WTC11 (cell line): ENCODE results near the gene JAKMIP3. TPM values are rescaled to one million over a fixed set of nuclear protein-coding genes. Genes with fewer than 3 reads are reported as not detected.

Source experiments
- ATAC-seq: fragments of 200-7000 bp; cut with Tn5 transposase; 2 replicates; pipeline ENCODE4 v1.10.0; 2021; ENCODE audit warnings: mild to moderate bottlenecking, moderate library complexity
- CTCF ChIA-PET: fragments of 300-600 bp; sonication (Branson Sonifier 250); formaldehyde crosslinking; loops from one replicate; lab custom pipeline; 2021; ENCODE audit warnings: antibody characterized with exemption; lab: Charles Lee
- POLR2A ChIA-PET: fragments of 350-600 bp; sonication (Branson Sonifier 250); formaldehyde crosslinking; loops from one replicate; lab custom pipeline; 2021; ENCODE audit warnings: antibody characterized with exemption; lab: Charles Lee
- DNase-seq: peaks from one replicate; pipeline ENCODE4 v3.0.0; 2021; ENCODE audit warnings: low spot score
- H3K27ac Mint-ChIP-seq: 2 replicates; pipeline ENCODE4 v1.8.0; 2021; ENCODE audit warnings: mixed read lengths
- H3K27me3 Mint-ChIP-seq: 2 replicates; pipeline ENCODE4 v1.8.0; 2021; ENCODE audit warnings: low read depth, mild to moderate bottlenecking, moderate library complexity, mixed read lengths
- H3K36me3 Mint-ChIP-seq: 2 replicates; pipeline ENCODE4 v1.8.0; 2021; ENCODE audit warnings: mixed read lengths
- H3K4me1 Mint-ChIP-seq: 2 replicates; pipeline ENCODE4 v1.8.0; 2022; ENCODE audit warnings: mixed read lengths
- H3K4me3 Mint-ChIP-seq: 2 replicates; pipeline ENCODE4 v1.8.0; 2021; ENCODE audit warnings: mild to moderate bottlenecking, moderate library complexity, mixed read lengths
- H3K9me3 Mint-ChIP-seq: 2 replicates; pipeline ENCODE4 v1.8.0; 2021; ENCODE audit warnings: mixed read lengths
- ATF2 ChIP-seq: sonication (generic); formaldehyde crosslinking; IDR thresholded peaks from 2 replicates; pipeline ENCODE4 v1.8.1; 2022; ENCODE audit warnings: low read depth, missing genetic modification reagents, borderline replicate concordance
- CBFB ChIP-seq: sonication (generic); formaldehyde crosslinking; IDR thresholded peaks from 2 replicates; pipeline ENCODE4 v1.8.1; 2022; ENCODE audit warnings: mild to moderate bottlenecking, low read depth, missing genetic modification reagents
- EMX1 ChIP-seq: fragments of 250-450 bp; sonication (Bioruptor Pico); IDR thresholded peaks from 2 replicates; pipeline ENCODE4 v1.8.0; 2021; ENCODE audit warnings: mild to moderate bottlenecking
- HMGA2 ChIP-seq: fragments of 250-450 bp; sonication (Bioruptor Pico); IDR thresholded peaks from 2 replicates; pipeline ENCODE4 v1.4.0; 2021; ENCODE audit warnings: mild to moderate bottlenecking, moderate library complexity
- NR1H2 ChIP-seq: sonication (generic); formaldehyde crosslinking; IDR thresholded peaks from 2 replicates; pipeline ENCODE4 v1.9.0; 2021; ENCODE audit warnings: mild to moderate bottlenecking, moderate library complexity, missing genetic modification reagents
- ZNF121 ChIP-seq: sonication (generic); formaldehyde crosslinking; IDR thresholded peaks from 2 replicates; pipeline ENCODE4 v1.8.0; 2023; ENCODE audit warnings: missing genetic modification reagents
- ZNF219 ChIP-seq: sonication (generic); formaldehyde crosslinking; IDR thresholded peaks from 2 replicates; pipeline ENCODE4 v1.8.0; 2023; ENCODE audit warnings: missing genetic modification reagents, mild to moderate bottlenecking, borderline replicate concordance
- ZNF416 ChIP-seq: fragments of 250-450 bp; sonication (Bioruptor Pico); IDR thresholded peaks from 2 replicates; pipeline ENCODE4 v1.9.0; 2021; ENCODE audit warnings: mild to moderate bottlenecking, inconsistent platforms
- ZNF512 ChIP-seq: sonication (generic); formaldehyde crosslinking; IDR thresholded peaks from 2 replicates; pipeline ENCODE4 v1.8.1; 2022; ENCODE audit warnings: missing genetic modification reagents, borderline replicate concordance
- ZNF671 ChIP-seq: fragments of 250-450 bp; sonication (Bioruptor Pico); IDR thresholded peaks from 2 replicates; pipeline ENCODE4 v1.8.0; 2021; ENCODE audit warnings: mild to moderate bottlenecking
- total RNA-seq: library from RNA; stranded (reverse); gene quantifications from 3 replicates; pipeline ENCODE4 v1.2.3, GENCODE V29; 2021
- TF ChIP-seq, protein P1 (sequence below): fragments of 250-450 bp; sonication (Bioruptor Pico); IDR thresholded peaks from 2 replicates; pipeline ENCODE4 v2.1.2; 2022; ENCODE audit warnings: mild to moderate bottlenecking, moderate library complexity
- TF ChIP-seq, protein P2 (sequence below): sonication (generic); formaldehyde crosslinking; IDR thresholded peaks from 2 replicates; pipeline ENCODE4 v1.8.1; 2022; ENCODE audit warnings: low read depth, mild to moderate bottlenecking, moderate library complexity, missing genetic modification reagents, borderline replicate concordance
- TF ChIP-seq, protein P3 (sequence below): sonication (generic); formaldehyde crosslinking; IDR thresholded peaks from 2 replicates; pipeline ENCODE4 v1.8.1; 2023; ENCODE audit warnings: mild to moderate bottlenecking, missing genetic modification reagents, borderline replicate concordance
- TF ChIP-seq, protein P4 (sequence below): sonication (generic); formaldehyde crosslinking; IDR thresholded peaks from 2 replicates; pipeline ENCODE4 v1.8.1; 2023; ENCODE audit warnings: mild to moderate bottlenecking, missing genetic modification reagents
- TF ChIP-seq, protein P5 (sequence below): sonication (generic); formaldehyde crosslinking; IDR thresholded peaks from 2 replicates; pipeline ENCODE4 v1.8.0; 2023; ENCODE audit warnings: missing genetic modification reagents

JAKMIP3 gene
- total RNA-seq, 1 experiment from 2014 or later: 1.7 TPM

DNA sequence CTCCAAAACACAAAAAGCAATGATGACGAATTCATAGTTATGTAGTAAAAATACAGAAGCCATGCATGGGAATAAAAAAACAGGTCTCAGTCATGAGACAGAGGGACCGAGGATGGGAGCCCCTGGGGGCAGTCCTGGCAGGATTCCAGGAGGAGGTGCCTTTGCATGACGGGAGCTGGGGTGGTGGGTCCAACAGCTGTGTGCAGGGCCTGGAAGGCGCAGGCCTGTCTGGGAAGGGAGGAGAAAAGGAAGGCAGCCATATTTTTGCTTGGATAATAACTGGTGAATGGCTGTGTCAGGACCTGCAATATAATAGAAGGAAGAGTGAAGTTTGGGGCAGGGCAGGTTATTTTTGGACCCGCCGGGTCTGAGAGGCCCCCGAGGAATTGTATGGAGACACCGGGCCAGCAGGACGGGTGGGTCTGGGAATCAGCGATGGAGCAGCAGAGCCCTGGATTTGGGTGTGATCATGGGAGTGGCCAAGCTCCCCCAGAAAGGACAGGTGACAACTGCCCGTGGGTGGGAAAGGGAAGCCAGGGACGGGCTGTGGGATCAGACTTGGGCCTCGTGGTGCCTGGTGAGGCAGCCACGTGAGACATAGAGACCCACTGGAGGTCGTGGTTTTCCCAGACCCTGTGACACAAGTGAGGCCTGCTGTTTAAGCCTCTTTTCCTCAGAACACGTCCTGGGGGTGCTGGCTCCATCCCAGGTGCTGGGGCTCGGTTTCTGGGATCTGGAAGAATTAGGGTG is 2.9 kb upstream of the JAKMIP3 start (continued):
- TF ChIP-seq, protein P1, sequence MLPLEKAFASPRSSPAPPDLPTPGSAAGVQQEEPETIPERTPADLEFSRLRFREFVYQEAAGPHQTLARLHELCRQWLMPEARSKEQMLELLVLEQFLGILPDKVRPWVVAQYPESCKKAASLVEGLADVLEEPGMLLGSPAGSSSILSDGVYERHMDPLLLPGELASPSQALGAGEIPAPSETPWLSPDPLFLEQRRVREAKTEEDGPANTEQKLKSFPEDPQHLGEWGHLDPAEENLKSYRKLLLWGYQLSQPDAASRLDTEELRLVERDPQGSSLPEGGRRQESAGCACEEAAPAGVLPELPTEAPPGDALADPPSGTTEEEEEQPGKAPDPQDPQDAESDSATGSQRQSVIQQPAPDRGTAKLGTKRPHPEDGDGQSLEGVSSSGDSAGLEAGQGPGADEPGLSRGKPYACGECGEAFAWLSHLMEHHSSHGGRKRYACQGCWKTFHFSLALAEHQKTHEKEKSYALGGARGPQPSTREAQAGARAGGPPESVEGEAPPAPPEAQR (CRISPR knock-in tag): no peak
- TF ChIP-seq ZNF512 (CRISPR knock-in tag) (no peak), ZNF416 (CRISPR knock-in tag) (no peak), HMGA2 (CRISPR knock-in tag) (no peak), ZNF219 (CRISPR knock-in tag) (no peak), ZNF671 (CRISPR knock-in tag) (no peak)

GRCh38 chr10:132063432-132063831 is 2.3 kb upstream of the JAKMIP3 start:
- H3K27me3 Mint-ChIP-seq: 0 out of 2 replicates have a peak, but pooled peaks cover 4% of the 10 kb centered on the region
- peaks cover 6% of the 10 kb centered on the region for H3K36me3 Mint-ChIP-seq
- H3K4me3 Mint-ChIP-seq: no peak overlapping the region
- DNase-seq: no peak
- H3K27ac Mint-ChIP-seq: no peak overlapping the region
- POLR2A ChIA-PET: no interaction called here
- CTCF ChIA-PET: no interaction called here
- TF ChIP-seq, protein P2, sequence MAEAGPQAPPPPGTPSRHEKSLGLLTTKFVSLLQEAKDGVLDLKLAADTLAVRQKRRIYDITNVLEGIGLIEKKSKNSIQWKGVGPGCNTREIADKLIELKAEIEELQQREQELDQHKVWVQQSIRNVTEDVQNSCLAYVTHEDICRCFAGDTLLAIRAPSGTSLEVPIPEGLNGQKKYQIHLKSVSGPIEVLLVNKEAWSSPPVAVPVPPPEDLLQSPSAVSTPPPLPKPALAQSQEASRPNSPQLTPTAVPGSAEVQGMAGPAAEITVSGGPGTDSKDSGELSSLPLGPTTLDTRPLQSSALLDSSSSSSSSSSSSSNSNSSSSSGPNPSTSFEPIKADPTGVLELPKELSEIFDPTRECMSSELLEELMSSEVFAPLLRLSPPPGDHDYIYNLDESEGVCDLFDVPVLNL (CRISPR knock-in tag): no peak
- TF ChIP-seq, protein P1 (CRISPR knock-in tag): no peak
- H3K9me3 Mint-ChIP-seq: peaks cover 10% of the 10 kb centered on the region
- H3K4me1 Mint-ChIP-seq: peaks cover 29% of the 10 kb centered on the region
- ATAC-seq: no peak

- CTCF ChIA-PET: interaction anchor here (1.9 to 2.4 kb wide), 2 partner anchors 10 to 41 kb away, joined by 6 to 14 read pairs; no protein-coding TSS in a partner anchor
- H3K9me3 Mint-ChIP-seq: peaks cover 10% of the 10 kb centered on the region
- TF ChIP-seq, protein P3, sequence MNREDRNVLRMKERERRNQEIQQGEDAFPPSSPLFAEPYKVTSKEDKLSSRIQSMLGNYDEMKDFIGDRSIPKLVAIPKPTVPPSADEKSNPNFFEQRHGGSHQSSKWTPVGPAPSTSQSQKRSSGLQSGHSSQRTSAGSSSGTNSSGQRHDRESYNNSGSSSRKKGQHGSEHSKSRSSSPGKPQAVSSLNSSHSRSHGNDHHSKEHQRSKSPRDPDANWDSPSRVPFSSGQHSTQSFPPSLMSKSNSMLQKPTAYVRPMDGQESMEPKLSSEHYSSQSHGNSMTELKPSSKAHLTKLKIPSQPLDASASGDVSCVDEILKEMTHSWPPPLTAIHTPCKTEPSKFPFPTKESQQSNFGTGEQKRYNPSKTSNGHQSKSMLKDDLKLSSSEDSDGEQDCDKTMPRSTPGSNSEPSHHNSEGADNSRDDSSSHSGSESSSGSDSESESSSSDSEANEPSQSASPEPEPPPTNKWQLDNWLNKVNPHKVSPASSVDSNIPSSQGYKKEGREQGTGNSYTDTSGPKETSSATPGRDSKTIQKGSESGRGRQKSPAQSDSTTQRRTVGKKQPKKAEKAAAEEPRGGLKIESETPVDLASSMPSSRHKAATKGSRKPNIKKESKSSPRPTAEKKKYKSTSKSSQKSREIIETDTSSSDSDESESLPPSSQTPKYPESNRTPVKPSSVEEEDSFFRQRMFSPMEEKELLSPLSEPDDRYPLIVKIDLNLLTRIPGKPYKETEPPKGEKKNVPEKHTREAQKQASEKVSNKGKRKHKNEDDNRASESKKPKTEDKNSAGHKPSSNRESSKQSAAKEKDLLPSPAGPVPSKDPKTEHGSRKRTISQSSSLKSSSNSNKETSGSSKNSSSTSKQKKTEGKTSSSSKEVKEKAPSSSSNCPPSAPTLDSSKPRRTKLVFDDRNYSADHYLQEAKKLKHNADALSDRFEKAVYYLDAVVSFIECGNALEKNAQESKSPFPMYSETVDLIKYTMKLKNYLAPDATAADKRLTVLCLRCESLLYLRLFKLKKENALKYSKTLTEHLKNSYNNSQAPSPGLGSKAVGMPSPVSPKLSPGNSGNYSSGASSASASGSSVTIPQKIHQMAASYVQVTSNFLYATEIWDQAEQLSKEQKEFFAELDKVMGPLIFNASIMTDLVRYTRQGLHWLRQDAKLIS (CRISPR knock-in tag): no peak
- TF ChIP-seq ZNF121 (CRISPR knock-in tag): no peak
- no peak for TF ChIP-seq EMX1 (CRISPR knock-in tag)
- no peak for TF ChIP-seq NR1H2 (CRISPR knock-in tag)
- TF ChIP-seq ZNF219 (CRISPR knock-in tag): no peak
- TF ChIP-seq ATF2: no peak
- TF ChIP-seq, protein P4, sequence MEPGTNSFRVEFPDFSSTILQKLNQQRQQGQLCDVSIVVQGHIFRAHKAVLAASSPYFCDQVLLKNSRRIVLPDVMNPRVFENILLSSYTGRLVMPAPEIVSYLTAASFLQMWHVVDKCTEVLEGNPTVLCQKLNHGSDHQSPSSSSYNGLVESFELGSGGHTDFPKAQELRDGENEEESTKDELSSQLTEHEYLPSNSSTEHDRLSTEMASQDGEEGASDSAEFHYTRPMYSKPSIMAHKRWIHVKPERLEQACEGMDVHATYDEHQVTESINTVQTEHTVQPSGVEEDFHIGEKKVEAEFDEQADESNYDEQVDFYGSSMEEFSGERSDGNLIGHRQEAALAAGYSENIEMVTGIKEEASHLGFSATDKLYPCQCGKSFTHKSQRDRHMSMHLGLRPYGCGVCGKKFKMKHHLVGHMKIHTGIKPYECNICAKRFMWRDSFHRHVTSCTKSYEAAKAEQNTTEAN: no peak
- no peak for TF ChIP-seq CBFB (CRISPR knock-in tag)
- TF ChIP-seq, protein P5, sequence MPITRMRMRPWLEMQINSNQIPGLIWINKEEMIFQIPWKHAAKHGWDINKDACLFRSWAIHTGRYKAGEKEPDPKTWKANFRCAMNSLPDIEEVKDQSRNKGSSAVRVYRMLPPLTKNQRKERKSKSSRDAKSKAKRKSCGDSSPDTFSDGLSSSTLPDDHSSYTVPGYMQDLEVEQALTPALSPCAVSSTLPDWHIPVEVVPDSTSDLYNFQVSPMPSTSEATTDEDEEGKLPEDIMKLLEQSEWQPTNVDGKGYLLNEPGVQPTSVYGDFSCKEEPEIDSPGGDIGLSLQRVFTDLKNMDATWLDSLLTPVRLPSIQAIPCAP (CRISPR knock-in tag): no peak
Measured at GRCh38 chr10:132064082-132064755, 1.5 kb upstream of the JAKMIP3 start.

More at GRCh38 chr10:132064082-132064755, 1.5 kb upstream of the JAKMIP3 start:
- Mint-ChIP-seq H3K4me1 (peaks cover 29% of the 10 kb centered on the region), H3K27ac (no peak overlapping the region), H3K36me3 (peaks cover 6% of the 10 kb centered on the region), H3K4me3 (no peak overlapping the region), H3K27me3 (0 out of 2 replicates have a peak, but pooled peaks cover 4% of the 10 kb centered on the region)
- POLR2A ChIA-PET: no interaction called here
- DNase-seq (no peak), ATAC-seq (no peak)
